Measurements from ENCODE around the gene IFFO2.

DNA sequence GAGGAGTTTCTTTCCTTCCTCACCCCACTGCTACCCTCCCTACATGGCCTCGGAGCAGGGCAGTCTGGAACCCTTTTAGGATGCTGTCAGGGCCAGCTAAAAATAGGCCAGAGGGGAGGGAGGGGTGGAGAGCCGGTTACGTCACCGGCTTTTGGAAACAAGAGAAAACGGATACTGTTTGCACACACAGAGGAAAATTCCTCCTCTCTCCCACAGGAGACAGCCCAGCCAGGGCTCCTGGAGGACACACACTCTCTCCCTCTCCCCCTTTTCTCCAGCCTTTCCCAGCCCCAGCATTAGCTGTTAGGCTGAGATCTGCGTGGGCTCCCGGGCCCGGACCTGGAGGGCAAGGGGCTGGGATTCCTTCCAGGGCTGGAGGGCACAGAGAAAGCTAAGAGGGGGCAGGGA is 34.2 kb downstream of the IFFO2 start:
- TF ChIP-seq POLR2A (IDR thresholded peaks at IDR 0.05; ENCODE audit: low read depth, low read length) (no peak), FOS (IDR thresholded peaks at IDR 0.05; ENCODE audit: borderline replicate concordance, insufficient read depth, low read length) (no peak), EZH2 (IDR thresholded peaks at IDR 0.05; ENCODE audit: borderline replicate concordance, low read depth, low read length, severe bottlenecking) (no peak), POLR2AphosphoS5 (IDR thresholded peaks at IDR 0.05; ENCODE audit: insufficient read depth, low read depth, low read length) (no peak), GATA2 (IDR thresholded peaks at IDR 0.05; ENCODE audit: insufficient read depth, insufficient read length, low read depth, low read length) (no peak)
- TF ChIP-seq, protein P1, sequence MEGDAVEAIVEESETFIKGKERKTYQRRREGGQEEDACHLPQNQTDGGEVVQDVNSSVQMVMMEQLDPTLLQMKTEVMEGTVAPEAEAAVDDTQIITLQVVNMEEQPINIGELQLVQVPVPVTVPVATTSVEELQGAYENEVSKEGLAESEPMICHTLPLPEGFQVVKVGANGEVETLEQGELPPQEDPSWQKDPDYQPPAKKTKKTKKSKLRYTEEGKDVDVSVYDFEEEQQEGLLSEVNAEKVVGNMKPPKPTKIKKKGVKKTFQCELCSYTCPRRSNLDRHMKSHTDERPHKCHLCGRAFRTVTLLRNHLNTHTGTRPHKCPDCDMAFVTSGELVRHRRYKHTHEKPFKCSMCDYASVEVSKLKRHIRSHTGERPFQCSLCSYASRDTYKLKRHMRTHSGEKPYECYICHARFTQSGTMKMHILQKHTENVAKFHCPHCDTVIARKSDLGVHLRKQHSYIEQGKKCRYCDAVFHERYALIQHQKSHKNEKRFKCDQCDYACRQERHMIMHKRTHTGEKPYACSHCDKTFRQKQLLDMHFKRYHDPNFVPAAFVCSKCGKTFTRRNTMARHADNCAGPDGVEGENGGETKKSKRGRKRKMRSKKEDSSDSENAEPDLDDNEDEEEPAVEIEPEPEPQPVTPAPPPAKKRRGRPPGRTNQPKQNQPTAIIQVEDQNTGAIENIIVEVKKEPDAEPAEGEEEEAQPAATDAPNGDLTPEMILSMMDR (IDR thresholded peaks at IDR 0.05; ENCODE audit: extremely low read depth in 1 of 2, insufficient read depth in 1 of 2, low read depth in 1 of 2, low read length in 2 of 2), result no peak
- TF ChIP-seq, protein P2, sequence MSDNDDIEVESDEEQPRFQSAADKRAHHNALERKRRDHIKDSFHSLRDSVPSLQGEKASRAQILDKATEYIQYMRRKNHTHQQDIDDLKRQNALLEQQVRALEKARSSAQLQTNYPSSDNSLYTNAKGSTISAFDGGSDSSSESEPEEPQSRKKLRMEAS (IDR thresholded peaks at IDR 0.05; ENCODE audit: insufficient read depth, insufficient read length), result no peak
